ENCODE data around the gene KIF3A. TPM values are rescaled to one million over a fixed set of nuclear protein-coding genes. Genes with fewer than 3 reads are reported as not detected.

KIF3A gene
- total and polyA plus RNA-seq, 12 donors: 4.1 to 42.0 (median 10.6) TPM

DNA sequence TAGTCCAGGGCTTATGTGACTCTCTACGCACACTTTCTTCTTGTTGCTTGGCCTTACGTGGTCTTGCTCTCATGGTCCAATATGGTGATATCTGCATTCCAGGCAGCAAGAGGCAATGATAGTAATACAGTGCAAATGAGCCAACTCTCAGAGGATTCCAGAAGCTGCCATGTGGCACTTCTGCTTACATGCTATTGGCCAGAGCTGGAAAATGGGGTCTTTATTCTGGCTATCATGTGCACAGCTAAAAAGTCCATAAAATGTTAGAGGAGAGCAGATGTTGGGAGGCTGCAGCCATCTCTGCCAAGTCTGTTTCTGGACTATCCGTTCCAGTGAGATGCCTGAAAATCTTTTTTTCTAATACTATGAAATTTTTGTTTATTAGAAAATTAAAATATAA, 42.6 kb upstream of the KIF3A start:
- TF ChIP-seq POLR2A (IDR thresholded peaks at IDR 0.05): no peak
- no peak for TF ChIP-seq CTCF (IDR thresholded peaks at IDR 0.05)
- Histone ChIP-seq H3K36me3 (replicated peaks in 1 of 2) (no peaks in the 10 kb centered on the region), H3K27me3 (no peaks in the 10 kb centered on the region), H3K4me1 (replicated peaks in 1 of 2) (peaks cover 12 to 15% of the 10 kb centered on the region in 2 donors), H3K4me3 (no peak overlapping the region), H3K9me3 (replicated peaks in 1 of 3) (no peaks in the 10 kb centered on the region), H3K27ac (no peak overlapping the region)
- WGBS, 4 donors: 89 to 97% (median 94%) methylated on average over 3 of the region's 3 CpGs
- peak in 1 of 7 donors; percentile 13 for DNase-seq
- intact Hi-C loops (cut with DNase I): no loop called here

DNA sequence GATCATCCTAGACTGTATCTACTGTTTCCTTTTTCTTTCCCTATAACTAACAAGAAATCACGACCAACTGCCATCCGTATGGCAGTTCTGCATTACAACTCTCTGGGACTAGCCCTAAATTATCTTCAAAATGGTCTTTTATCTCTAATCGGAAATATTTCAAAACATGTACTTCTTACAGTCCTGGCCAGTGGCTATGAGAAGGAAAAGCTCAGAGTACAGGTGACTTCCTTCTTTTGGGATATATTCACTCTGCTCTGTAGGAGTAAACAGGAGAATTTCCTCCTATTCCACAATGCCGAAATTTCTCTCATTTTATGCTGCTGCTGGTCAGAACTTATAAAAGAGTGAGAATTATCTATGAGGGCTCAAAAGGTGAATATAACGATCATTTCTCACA, 41.5 kb upstream of the KIF3A start:
- H3K4me1 ChIP-seq (replicated peaks in 1 of 2): peaks cover 12 to 17% of the 10 kb centered on the region in 2 donors
- H3K27ac ChIP-seq: no peak overlapping the region
- 84 to 90% (median 88%) methylated on average over 5 of the region's 5 CpGs for WGBS, 4 donors
- no peaks in the 10 kb centered on the region for H3K9me3 ChIP-seq (replicated peaks in 1 of 3)
- no peaks in the 10 kb centered on the region for H3K36me3 ChIP-seq (replicated peaks in 1 of 2)
- DNase-seq: no peak
- intact Hi-C loops (cut with DNase I): no loop called here
- H3K4me3 ChIP-seq: no peak overlapping the region
- no peaks in the 10 kb centered on the region for H3K27me3 ChIP-seq
- TF ChIP-seq POLR2A (IDR thresholded peaks at IDR 0.05) (no peak), CTCF (IDR thresholded peaks at IDR 0.05) (no peak)

GRCh38 chr5:132778129-132778528, 40.8 kb upstream of the KIF3A start:
- H3K4me1 ChIP-seq (replicated peaks in 1 of 2): peaks cover 12 to 17% of the 10 kb centered on the region in 2 donors
- WGBS, 4 donors: 80 to 91% (median 88%) methylated on average over 4 of the region's 4 CpGs
- intact Hi-C loops (cut with DNase I): no loop called here
- DNase-seq: no peak
- no peaks in the 10 kb centered on the region for H3K27me3 ChIP-seq
- H3K9me3 ChIP-seq (replicated peaks in 1 of 3): no peaks in the 10 kb centered on the region
- H3K4me3 ChIP-seq: peak overlapping the region in 1 of 4 donors; percentile 90
- H3K36me3 ChIP-seq (replicated peaks in 1 of 2): no peaks in the 10 kb centered on the region
- peak overlapping the region in 2 of 5 donors; percentile 64 to 72 for H3K27ac ChIP-seq
- TF ChIP-seq POLR2A (IDR thresholded peaks at IDR 0.05) (no peak), CTCF (IDR thresholded peaks at IDR 0.05) (no peak)

GRCh38 chr5:132777209-132778069, 40.1 kb upstream of the KIF3A start, which contains the start of gene SEPTIN8:
Gene SEPTIN8 (minus strand): TSS chr5:132777239. CDS start chr5:132777137, 102 bp downstream.
- no peaks in the 10 kb centered on the region for H3K9me3 ChIP-seq (replicated peaks in 1 of 3)
- peaks cover 12 to 17% of the 10 kb centered on the region in 2 donors for H3K4me1 ChIP-seq (replicated peaks in 1 of 2)
- peak; percentile 39 to 61 (median 43) for DNase-seq
- TF ChIP-seq CTCF (IDR thresholded peaks at IDR 0.05) (peak in 1 of 6 experiments; percentile 8), POLR2A (IDR thresholded peaks at IDR 0.05) (no peak)
- intact Hi-C loops (cut with DNase I): no loop called here
- peak within 1 kb of the TSS in 2 of 5 donors; percentile 64 to 72 for H3K27ac ChIP-seq
- H3K36me3 ChIP-seq (replicated peaks in 1 of 2): no peaks in the 10 kb centered on the region
- WGBS, 4 donors: 3 to 23% (median 5%) methylated on average over 3 to 82 of the region's 82 CpGs
- no peaks in the 10 kb centered on the region for H3K27me3 ChIP-seq
- peak within 1 kb of the TSS in 3 of 4 donors; percentile 46 to 90 (median 77) for H3K4me3 ChIP-seq
